ENCODE results near the gene CDK5RAP2.

Gene CDK5RAP2

GRCh38 chr9:120592210-120592609, 12.2 kb upstream of the CDK5RAP2 start:
- Histone ChIP-seq H3K4me3 (ENCODE audit: extremely low read depth, insufficient read depth, low read length, poor library complexity, severe bottlenecking) (no peak overlapping the region), H3K9me3 (ENCODE audit: control insufficient read depth, low read length) (no peaks in the 10 kb centered on the region), H3K4me1 (ENCODE audit: control insufficient read depth, insufficient read depth, low read length, poor library complexity, severe bottlenecking) (no peaks in the 10 kb centered on the region), H3K27ac (ENCODE audit: low read depth, low read length, severe bottlenecking) (no peak overlapping the region), H3K36me3 (ENCODE audit: control insufficient read depth, insufficient read depth, low read length) (no peaks in the 10 kb centered on the region)
- WGBS, 2 experiments (ENCODE audit: insufficient coverage in 2 of 2), result 93% methylated on average over 4 of the region's 8 CpGs; no CpG with 5 or more reads in 1 of the 2 experiments

GRCh38 chr9:120587328-120587727, 7.4 kb upstream of the CDK5RAP2 start:
- WGBS, 2 experiments (ENCODE audit: insufficient coverage in 2 of 2), result 71% methylated on average over 1 of the region's 1 CpG; no CpG with 5 or more reads in 1 of the 2 experiments
- Histone ChIP-seq H3K36me3 (ENCODE audit: control insufficient read depth, insufficient read depth, low read length) (no peaks in the 10 kb centered on the region), H3K27ac (ENCODE audit: low read depth, low read length, severe bottlenecking) (no peak overlapping the region), H3K4me3 (ENCODE audit: extremely low read depth, insufficient read depth, low read length, poor library complexity, severe bottlenecking) (no peak overlapping the region), H3K4me1 (ENCODE audit: control insufficient read depth, insufficient read depth, low read length, poor library complexity, severe bottlenecking) (no peaks in the 10 kb centered on the region), H3K9me3 (ENCODE audit: control insufficient read depth, low read length) (no peaks in the 10 kb centered on the region)

- no peak overlapping the region for H3K4me3 ChIP-seq (ENCODE audit: extremely low read depth, insufficient read depth, low read length, poor library complexity, severe bottlenecking)
- peaks cover 2% of the 10 kb centered on the region for H3K4me1 ChIP-seq (ENCODE audit: control insufficient read depth, insufficient read depth, low read length, poor library complexity, severe bottlenecking)
- no peaks in the 10 kb centered on the region for H3K9me3 ChIP-seq (ENCODE audit: control insufficient read depth, low read length)
- 75 to 84% methylated on average over 1 to 3 of the region's 3 CpGs for WGBS, 2 experiments (ENCODE audit: insufficient coverage in 2 of 2)
- peak overlapping the region; percentile 92 for H3K27ac ChIP-seq (ENCODE audit: low read depth, low read length, severe bottlenecking)
- H3K36me3 ChIP-seq (ENCODE audit: control insufficient read depth, insufficient read depth, low read length), result no peaks in the 10 kb centered on the region
Observed at GRCh38 chr9:120583958-120584369, 4.0 kb upstream of the CDK5RAP2 start.

- Histone ChIP-seq H3K9me3 (ENCODE audit: control insufficient read depth, low read length) (no peaks in the 10 kb centered on the region), H3K4me3 (ENCODE audit: extremely low read depth, insufficient read depth, low read length, poor library complexity, severe bottlenecking) (peak overlapping the region; percentile 98), H3K36me3 (ENCODE audit: control insufficient read depth, insufficient read depth, low read length) (peaks cover 12% of the 10 kb centered on the region), H3K27ac (ENCODE audit: low read depth, low read length, severe bottlenecking) (peak overlapping the region; percentile 49), H3K4me1 (ENCODE audit: control insufficient read depth, insufficient read depth, low read length, poor library complexity, severe bottlenecking) (peaks cover 5% of the 10 kb centered on the region)
- 6% methylated on average over 18 to 30 of the region's 31 CpGs for WGBS, 2 experiments (ENCODE audit: insufficient coverage in 2 of 2)
Observed at GRCh38 chr9:120579139-120580050, 572 bp downstream of the CDK5RAP2 start.

GRCh38 chr9:120574473-120574872, 5.5 kb downstream of the CDK5RAP2 start:
- Histone ChIP-seq H3K4me1 (ENCODE audit: control insufficient read depth, insufficient read depth, low read length, poor library complexity, severe bottlenecking) (peaks cover 3% of the 10 kb centered on the region), H3K27ac (ENCODE audit: low read depth, low read length, severe bottlenecking) (no peak overlapping the region), H3K9me3 (ENCODE audit: control insufficient read depth, low read length) (no peaks in the 10 kb centered on the region), H3K4me3 (ENCODE audit: extremely low read depth, insufficient read depth, low read length, poor library complexity, severe bottlenecking) (no peak overlapping the region), H3K36me3 (ENCODE audit: control insufficient read depth, insufficient read depth, low read length) (peaks cover 41% of the 10 kb centered on the region)
- 100% methylated on average over 1 of the region's 2 CpGs for WGBS, 2 experiments (ENCODE audit: insufficient coverage in 2 of 2)

GRCh38 chr9:120572472-120572871, 7.5 kb downstream of the CDK5RAP2 start:
- Histone ChIP-seq H3K4me3 (ENCODE audit: extremely low read depth, insufficient read depth, low read length, poor library complexity, severe bottlenecking) (no peak overlapping the region), H3K36me3 (ENCODE audit: control insufficient read depth, insufficient read depth, low read length) (peaks cover 58% of the 10 kb centered on the region), H3K27ac (ENCODE audit: low read depth, low read length, severe bottlenecking) (no peak overlapping the region), H3K9me3 (ENCODE audit: control insufficient read depth, low read length) (no peaks in the 10 kb centered on the region), H3K4me1 (ENCODE audit: control insufficient read depth, insufficient read depth, low read length, poor library complexity, severe bottlenecking) (no peaks in the 10 kb centered on the region)
- WGBS, 2 experiments (ENCODE audit: insufficient coverage in 2 of 2), result 88 to 100% methylated on average over 1 of the region's 1 CpG

- no peak overlapping the region for H3K4me3 ChIP-seq (ENCODE audit: extremely low read depth, insufficient read depth, low read length, poor library complexity, severe bottlenecking)
- H3K27ac ChIP-seq (ENCODE audit: low read depth, low read length, severe bottlenecking), result no peak overlapping the region
- H3K36me3 ChIP-seq (ENCODE audit: control insufficient read depth, insufficient read depth, low read length), result peaks cover 59% of the 10 kb centered on the region
- 93 to 94% methylated on average over 9 to 10 of the region's 11 CpGs for WGBS, 2 experiments (ENCODE audit: insufficient coverage in 2 of 2)
- H3K4me1 ChIP-seq (ENCODE audit: control insufficient read depth, insufficient read depth, low read length, poor library complexity, severe bottlenecking), result no peaks in the 10 kb centered on the region
- no peaks in the 10 kb centered on the region for H3K9me3 ChIP-seq (ENCODE audit: control insufficient read depth, low read length)
Observed at GRCh38 chr9:120571443-120572257, 8.3 kb downstream of the CDK5RAP2 start.

GRCh38 chr9:120570296-120570695, 9.7 kb downstream of the CDK5RAP2 start:
- no peaks in the 10 kb centered on the region for H3K4me1 ChIP-seq (ENCODE audit: control insufficient read depth, insufficient read depth, low read length, poor library complexity, severe bottlenecking)
- no peaks in the 10 kb centered on the region for H3K9me3 ChIP-seq (ENCODE audit: control insufficient read depth, low read length)
- H3K36me3 ChIP-seq (ENCODE audit: control insufficient read depth, insufficient read depth, low read length), result peaks cover 69% of the 10 kb centered on the region
- no peak overlapping the region for H3K4me3 ChIP-seq (ENCODE audit: extremely low read depth, insufficient read depth, low read length, poor library complexity, severe bottlenecking)
- no peak overlapping the region for H3K27ac ChIP-seq (ENCODE audit: low read depth, low read length, severe bottlenecking)
- WGBS, 2 experiments (ENCODE audit: insufficient coverage in 2 of 2), result 86 to 100% methylated on average over 3 to 5 of the region's 5 CpGs

GRCh38 chr9:120569556-120569955, 10.4 kb downstream of the CDK5RAP2 start:
- 88 to 92% methylated on average over 5 of the region's 5 CpGs for WGBS, 2 experiments (ENCODE audit: insufficient coverage in 2 of 2)
- H3K9me3 ChIP-seq (ENCODE audit: control insufficient read depth, low read length), result no peaks in the 10 kb centered on the region
- H3K36me3 ChIP-seq (ENCODE audit: control insufficient read depth, insufficient read depth, low read length), result peaks cover 77% of the 10 kb centered on the region

GRCh38 chr9:120568816-120569215, 11.2 kb downstream of the CDK5RAP2 start:
- Histone ChIP-seq H3K36me3 (ENCODE audit: control insufficient read depth, insufficient read depth, low read length) (peaks cover 82% of the 10 kb centered on the region), H3K4me1 (ENCODE audit: control insufficient read depth, insufficient read depth, low read length, poor library complexity, severe bottlenecking) (no peaks in the 10 kb centered on the region), H3K27ac (ENCODE audit: low read depth, low read length, severe bottlenecking) (no peak overlapping the region), H3K4me3 (ENCODE audit: extremely low read depth, insufficient read depth, low read length, poor library complexity, severe bottlenecking) (no peak overlapping the region), H3K9me3 (ENCODE audit: control insufficient read depth, low read length) (no peaks in the 10 kb centered on the region)
- WGBS, 2 experiments (ENCODE audit: insufficient coverage in 2 of 2), result 96 to 100% methylated on average over 2 to 4 of the region's 5 CpGs

More at GRCh38 chr9:120569556-120569955, 10.4 kb downstream of the CDK5RAP2 start:
- Histone ChIP-seq H3K4me1 (ENCODE audit: control insufficient read depth, insufficient read depth, low read length, poor library complexity, severe bottlenecking) (no peaks in the 10 kb centered on the region), H3K27ac (ENCODE audit: low read depth, low read length, severe bottlenecking) (no peak overlapping the region), H3K4me3 (ENCODE audit: extremely low read depth, insufficient read depth, low read length, poor library complexity, severe bottlenecking) (no peak overlapping the region)
